Astrocyte (in vitro differentiated cells and primary cell): Measurements from ENCODE around the gene ODAPH.

Experiments used
- CTCF ChIP-seq: IDR thresholded peaks from 2 replicates; pipeline ENCODE4 v1.5.1; 2011; ENCODE audit warnings: low read depth, mild to moderate bottlenecking, inconsistent platforms, low read length, moderate library complexity; ENCODE audit not compliant: insufficient read depth
- EZH2 ChIP-seq: IDR thresholded peaks from 2 replicates; pipeline ENCODE4 v1.6.1; 2012; ENCODE audit warnings: mild to moderate bottlenecking, low read length, inconsistent platforms; ENCODE audit not compliant: insufficient read depth

- TF ChIP-seq CTCF (no peak), EZH2 (no peak)
Observed at GRCh38 chr4:75542824-75543223, 13.0 kb upstream of the ODAPH start.
